ENCODE measurements around the gene TTC13.

DNA sequence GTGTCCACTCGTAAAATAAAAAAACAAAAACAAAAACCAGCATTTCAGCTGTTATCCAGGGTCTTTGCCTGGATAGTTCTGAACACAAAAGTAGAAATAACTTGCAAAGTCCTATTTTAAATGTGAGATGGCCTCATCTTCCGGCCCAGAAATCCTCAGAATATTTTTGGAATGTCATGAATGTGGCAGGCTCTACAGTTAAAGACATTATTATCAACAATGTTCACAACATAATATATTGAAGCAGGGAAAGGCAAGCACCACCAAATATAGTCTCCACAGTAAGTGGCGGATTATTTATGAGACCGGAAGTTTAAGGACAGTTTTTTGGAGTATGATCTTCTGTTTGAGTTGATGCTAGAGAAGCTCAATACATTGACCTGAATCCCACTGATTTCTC lies 109.2 kb downstream of the TTC13 start:
- TF ChIP-seq, protein P1, sequence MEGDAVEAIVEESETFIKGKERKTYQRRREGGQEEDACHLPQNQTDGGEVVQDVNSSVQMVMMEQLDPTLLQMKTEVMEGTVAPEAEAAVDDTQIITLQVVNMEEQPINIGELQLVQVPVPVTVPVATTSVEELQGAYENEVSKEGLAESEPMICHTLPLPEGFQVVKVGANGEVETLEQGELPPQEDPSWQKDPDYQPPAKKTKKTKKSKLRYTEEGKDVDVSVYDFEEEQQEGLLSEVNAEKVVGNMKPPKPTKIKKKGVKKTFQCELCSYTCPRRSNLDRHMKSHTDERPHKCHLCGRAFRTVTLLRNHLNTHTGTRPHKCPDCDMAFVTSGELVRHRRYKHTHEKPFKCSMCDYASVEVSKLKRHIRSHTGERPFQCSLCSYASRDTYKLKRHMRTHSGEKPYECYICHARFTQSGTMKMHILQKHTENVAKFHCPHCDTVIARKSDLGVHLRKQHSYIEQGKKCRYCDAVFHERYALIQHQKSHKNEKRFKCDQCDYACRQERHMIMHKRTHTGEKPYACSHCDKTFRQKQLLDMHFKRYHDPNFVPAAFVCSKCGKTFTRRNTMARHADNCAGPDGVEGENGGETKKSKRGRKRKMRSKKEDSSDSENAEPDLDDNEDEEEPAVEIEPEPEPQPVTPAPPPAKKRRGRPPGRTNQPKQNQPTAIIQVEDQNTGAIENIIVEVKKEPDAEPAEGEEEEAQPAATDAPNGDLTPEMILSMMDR (IDR thresholded peaks at IDR 0.05; ENCODE audit: low read depth, low read length, missing input control) = no peak
- TF ChIP-seq YY1 (IDR thresholded peaks at IDR 0.05) = no peak
- TF ChIP-seq TAF1 (conservative IDR thresholded peaks at IDR 0.05) = no peak
- TF ChIP-seq, protein P2, sequence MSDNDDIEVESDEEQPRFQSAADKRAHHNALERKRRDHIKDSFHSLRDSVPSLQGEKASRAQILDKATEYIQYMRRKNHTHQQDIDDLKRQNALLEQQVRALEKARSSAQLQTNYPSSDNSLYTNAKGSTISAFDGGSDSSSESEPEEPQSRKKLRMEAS (IDR thresholded peaks at IDR 0.05) = no peak
